Stomach smooth muscle (tissue), 2 donors: Measurements from ENCODE around the gene HES3.

ENCODE experiments used
- H3K27ac ChIP-seq: one replicate; pipeline ENCODE4 v1.7.0; 2013; ENCODE audit warnings: mild to moderate bottlenecking, low read length, inconsistent platforms
- H3K27me3 ChIP-seq, 2 donors: one replicate each; pipeline ENCODE4 v1.7.0; 2013; ENCODE audit warnings: low read length in 2 of 2; ENCODE audit not compliant: insufficient read depth in 2 of 2, control insufficient read depth in 1 of 2
- H3K36me3 ChIP-seq, 2 donors: one replicate each; pipeline ENCODE4 v1.7.0; 2013; ENCODE audit warnings: low read length in 2 of 2; ENCODE audit not compliant: control insufficient read depth in 2 of 2, insufficient read depth in 2 of 2
- H3K4me1 ChIP-seq: one replicate; pipeline ENCODE4 v1.7.0; 2013; ENCODE audit warnings: low read length; ENCODE audit not compliant: control insufficient read depth, insufficient read depth
- H3K4me3 ChIP-seq, 2 donors: one replicate each; pipeline ENCODE4 v1.7.0; 2013; ENCODE audit warnings: low read length in 2 of 2
- H3K9ac ChIP-seq, 2 donors: one replicate each; pipeline ENCODE4 v1.7.0; 2013; ENCODE audit warnings: low read length in 2 of 2, mild to moderate bottlenecking in 1 of 2
- H3K9me3 ChIP-seq, 2 donors: one replicate each; pipeline ENCODE4 v1.7.0; 2013; ENCODE audit warnings: low read length in 2 of 2; ENCODE audit not compliant: control insufficient read depth in 2 of 2
- donor health status: healthy.
- donor health status: Pancreatic carcinoma.

HES3 gene

GRCh38 chr1:6274622-6275139, 30.7 kb downstream of the HES3 start:
- no peak overlapping the region for H3K9ac ChIP-seq
- H3K4me3 ChIP-seq = no peak overlapping the region
- H3K27me3 ChIP-seq = no peaks in the 10 kb centered on the region
- H3K4me1 ChIP-seq = peaks cover 45% of the 10 kb centered on the region
- no peaks in the 10 kb centered on the region for H3K36me3 ChIP-seq
- H3K9me3 ChIP-seq = no peaks in the 10 kb centered on the region
- H3K27ac ChIP-seq = no peak overlapping the region

GRCh38 chr1:6275826-6276782, 32.1 kb downstream of the HES3 start:
- H3K27me3 ChIP-seq = no peaks in the 10 kb centered on the region
- no peaks in the 10 kb centered on the region for H3K36me3 ChIP-seq
- H3K9me3 ChIP-seq = no peaks in the 10 kb centered on the region
- H3K27ac ChIP-seq = peak overlapping the region; percentile 76
- H3K9ac ChIP-seq = peak overlapping the region; percentile 24 to 68
- peaks cover 33% of the 10 kb centered on the region for H3K4me1 ChIP-seq
- peak overlapping the region; percentile 34 to 61 for H3K4me3 ChIP-seq

DNA sequence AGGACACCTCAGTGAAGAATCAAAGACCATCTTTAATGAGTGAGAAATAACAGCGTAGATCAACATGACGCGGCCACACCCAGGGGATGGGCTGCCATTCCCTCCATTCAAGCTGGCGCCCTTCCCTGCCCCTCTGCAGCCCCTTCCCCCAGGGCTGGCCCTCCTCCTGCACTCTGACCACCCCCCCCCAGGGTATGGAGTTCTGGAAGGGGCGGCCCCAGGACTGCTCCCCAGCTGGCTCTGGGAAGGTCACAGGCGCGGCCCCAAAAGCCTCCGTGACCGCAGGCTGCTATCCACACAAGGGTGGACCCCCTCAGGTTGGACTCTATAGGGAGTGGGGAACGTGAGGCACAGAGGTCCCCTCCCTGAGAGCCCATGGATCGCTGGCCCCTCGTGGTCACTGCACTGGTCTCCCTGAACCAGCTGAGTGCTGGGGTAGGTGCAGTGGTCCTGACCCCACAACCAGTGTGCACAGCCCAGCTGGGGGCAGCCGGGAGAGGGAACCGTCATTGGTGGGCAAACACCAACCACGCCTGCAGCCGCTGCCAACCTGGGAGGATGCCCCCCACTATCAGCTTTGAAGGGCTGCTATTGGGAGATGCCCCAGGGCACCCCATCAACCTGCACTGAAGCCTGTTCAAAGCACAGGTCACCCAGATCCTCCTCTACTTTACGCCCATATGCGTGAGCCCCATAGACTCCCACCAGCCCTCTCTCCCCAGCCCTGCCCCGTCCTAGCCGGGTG, 33.0 kb downstream of the HES3 start:
- peak overlapping the region; percentile 34 to 61 for H3K4me3 ChIP-seq
- no peaks in the 10 kb centered on the region for H3K9me3 ChIP-seq
- no peak overlapping the region for H3K9ac ChIP-seq
- no peaks in the 10 kb centered on the region for H3K36me3 ChIP-seq
- H3K27ac ChIP-seq = peak overlapping the region; percentile 76
- H3K27me3 ChIP-seq = no peaks in the 10 kb centered on the region
- peaks cover 31% of the 10 kb centered on the region for H3K4me1 ChIP-seq

DNA sequence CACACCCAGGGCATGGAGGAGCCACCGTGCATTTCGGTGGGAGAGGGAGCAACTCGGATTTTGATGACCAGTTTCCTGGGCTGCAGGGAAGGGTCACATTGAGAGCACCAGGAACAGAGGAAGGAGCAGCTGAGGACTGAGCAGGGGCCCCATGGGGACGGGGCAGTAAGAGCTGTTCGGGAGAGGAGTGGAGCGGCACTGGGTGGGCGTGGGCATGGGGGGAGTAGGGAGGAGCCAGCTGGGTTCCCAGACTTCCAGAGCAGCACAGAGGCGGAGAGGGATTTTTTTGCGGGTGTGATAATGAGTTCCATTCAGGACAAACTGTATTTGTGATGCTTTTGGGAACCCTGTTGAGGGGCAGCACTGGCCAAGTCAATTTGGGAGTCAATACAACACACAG, 34.3 kb downstream of the HES3 start:
- Histone ChIP-seq H3K4me1 (peaks cover 20% of the 10 kb centered on the region), H3K27me3 (no peaks in the 10 kb centered on the region), H3K27ac (no peak overlapping the region), H3K4me3 (no peak overlapping the region), H3K9me3 (no peaks in the 10 kb centered on the region), H3K36me3 (no peaks in the 10 kb centered on the region), H3K9ac (no peak overlapping the region)

GRCh38 chr1:6279066-6279465, 35.1 kb downstream of the HES3 start:
- H3K4me3 ChIP-seq = no peak overlapping the region
- peaks cover 15% of the 10 kb centered on the region for H3K4me1 ChIP-seq
- H3K27me3 ChIP-seq = no peaks in the 10 kb centered on the region

GRCh38 chr1:6279613-6280383, 35.8 kb downstream of the HES3 start:
- Histone ChIP-seq H3K9me3 (no peaks in the 10 kb centered on the region), H3K4me1 (peaks cover 15% of the 10 kb centered on the region), H3K27ac (no peak overlapping the region), H3K9ac (no peak overlapping the region), H3K4me3 (no peak overlapping the region), H3K36me3 (no peaks in the 10 kb centered on the region), H3K27me3 (no peaks in the 10 kb centered on the region)

More at GRCh38 chr1:6279066-6279465, 35.1 kb downstream of the HES3 start:
- Histone ChIP-seq H3K36me3 (no peaks in the 10 kb centered on the region), H3K9ac (no peak overlapping the region), H3K9me3 (no peaks in the 10 kb centered on the region), H3K27ac (no peak overlapping the region)

- Histone ChIP-seq H3K9me3 (no peaks in the 10 kb centered on the region), H3K27me3 (no peaks in the 10 kb centered on the region), H3K9ac (no peak overlapping the region), H3K36me3 (no peaks in the 10 kb centered on the region), H3K4me3 (no peak overlapping the region), H3K4me1 (peaks cover 12% of the 10 kb centered on the region), H3K27ac (no peak overlapping the region)
Observed at GRCh38 chr1:6280761-6281451, 36.9 kb downstream of the HES3 start.

DNA sequence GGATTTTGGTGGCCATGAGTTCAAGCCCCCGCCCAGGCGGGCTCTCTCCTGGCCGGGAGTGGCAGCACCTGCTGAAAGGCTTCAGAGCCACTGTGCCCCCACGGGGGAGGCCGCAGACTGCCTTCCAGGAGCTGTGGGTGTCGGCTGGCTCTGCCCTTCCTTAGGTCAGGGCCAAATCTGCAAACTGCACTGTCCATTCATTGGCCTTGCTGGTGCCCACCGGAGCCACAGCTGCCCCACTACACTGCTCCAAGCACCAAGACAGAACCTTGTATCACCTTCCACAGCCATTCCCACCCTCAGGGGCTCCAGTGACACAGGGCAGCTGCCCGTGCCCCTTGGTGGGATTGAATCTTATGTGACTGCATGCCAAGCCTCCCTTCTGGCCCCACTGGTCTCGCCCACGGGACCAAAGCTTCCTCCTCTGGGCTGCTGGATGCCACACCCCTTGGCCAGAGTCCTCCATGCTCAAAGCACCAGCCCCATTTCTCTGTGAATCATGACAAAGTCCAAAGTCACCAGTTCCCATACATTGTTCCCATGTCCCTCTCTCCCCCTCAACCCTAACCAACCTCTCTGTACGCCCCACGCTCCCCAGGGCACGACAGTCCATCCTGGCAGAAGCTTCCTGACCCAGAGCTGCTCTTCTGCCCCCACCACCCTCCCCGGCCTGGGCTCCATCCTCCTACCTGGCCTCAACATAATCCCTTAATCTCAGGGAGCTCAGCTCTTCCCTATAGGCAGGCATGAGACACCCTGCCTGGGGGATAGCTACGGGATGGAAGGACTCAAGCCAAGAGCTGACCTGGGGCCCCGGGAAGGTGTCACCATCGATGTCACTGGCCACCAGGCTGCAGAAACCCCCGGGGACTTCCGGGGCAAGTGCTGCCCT, 37.8 kb downstream of the HES3 start:
- no peak overlapping the region for H3K9ac ChIP-seq
- H3K4me3 ChIP-seq = no peak overlapping the region
- H3K27ac ChIP-seq = no peak overlapping the region
- H3K9me3 ChIP-seq = no peaks in the 10 kb centered on the region
- no peaks in the 10 kb centered on the region for H3K27me3 ChIP-seq
- peaks cover 4% of the 10 kb centered on the region for H3K4me1 ChIP-seq
- no peaks in the 10 kb centered on the region for H3K36me3 ChIP-seq

DNA sequence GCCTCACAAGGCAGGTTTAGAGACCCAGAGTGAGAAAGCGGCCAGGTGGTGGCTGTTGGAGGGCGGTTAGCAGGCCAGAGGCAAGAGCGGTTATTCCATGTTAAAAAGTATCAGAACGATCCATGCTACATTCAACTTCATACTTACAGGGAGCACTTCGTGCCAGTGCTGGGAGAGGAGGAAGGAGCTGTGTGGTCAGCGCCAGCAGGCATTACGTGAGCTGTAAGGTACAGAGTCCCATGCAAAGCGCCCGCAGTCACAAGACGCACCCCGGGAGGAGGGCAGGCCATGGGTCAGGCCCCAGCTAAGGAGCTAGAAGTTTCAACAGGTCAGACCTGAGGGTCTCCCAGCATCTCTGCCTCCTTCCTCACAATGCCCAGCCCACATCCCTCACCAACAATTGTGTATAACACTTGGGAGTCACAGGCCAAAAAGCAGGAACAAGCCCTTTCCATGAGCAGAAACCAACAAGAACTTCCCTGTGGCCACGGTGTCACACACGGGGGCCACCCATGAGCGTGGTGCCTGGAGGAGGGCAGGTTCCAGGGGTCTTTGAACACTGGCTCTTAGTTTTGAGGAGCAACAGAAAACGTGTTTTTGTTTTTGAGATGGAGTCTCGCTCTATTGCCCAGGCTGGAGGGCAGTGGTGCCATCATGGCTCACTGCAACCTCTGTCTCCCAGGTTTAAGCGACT, 38.7 kb downstream of the HES3 start:
- H3K4me3 ChIP-seq = no peak overlapping the region
- no peak overlapping the region for H3K27ac ChIP-seq
- H3K9me3 ChIP-seq = no peaks in the 10 kb centered on the region
- no peaks in the 10 kb centered on the region for H3K27me3 ChIP-seq
- H3K36me3 ChIP-seq = no peaks in the 10 kb centered on the region
- H3K4me1 ChIP-seq = no peaks in the 10 kb centered on the region
- no peak overlapping the region for H3K9ac ChIP-seq
